Upper lobe of left lung (tissue), 6 donors: Measurements from ENCODE around the gene TCEA2. TPM values are rescaled to one million over a fixed set of nuclear protein-coding genes. Genes with fewer than 3 reads are reported as not detected.

Experiments used
- ATAC-seq, 2 donors: fragments of 200-7000 bp; cut with Tn5 transposase; one replicate each; pipeline ENCODE4 v1.9.1; 2022; ENCODE audit warnings: mild to moderate bottlenecking in 2 of 2, moderate library complexity in 2 of 2; ENCODE audit not compliant: low FRiP score in 2 of 2
- DNase-seq, 2 donors: peaks; one replicate each; pipeline ENCODE4 v3.0.0-alpha.2; 2019 to 2020
- H3K27ac ChIP-seq, 4 donors: fragments of 200-600 bp; sonication (generic); one replicate each; pipeline ENCODE4 v1.5.1; 2016 to 2019
- H3K27me3 ChIP-seq, 4 donors: fragments of 200-600 bp; sonication (generic); one replicate each; pipeline ENCODE4 v1.5.1; 2017 to 2019
- H3K36me3 ChIP-seq, 4 donors: fragments of 200-600 bp; sonication (generic); one replicate each; pipeline ENCODE4 v1.5.1; 2016 to 2019
- H3K4me1 ChIP-seq, 4 donors: fragments of 200-600 bp; sonication (generic); one replicate each; pipeline ENCODE4 v1.5.1; 2018 to 2019
- H3K4me3 ChIP-seq, 4 donors: fragments of 200-600 bp; sonication (generic); one replicate each; pipeline ENCODE4 v1.5.1; 2017 to 2019; ENCODE audit warnings: mild to moderate bottlenecking in 2 of 4, moderate library complexity in 1 of 4
- H3K9me3 ChIP-seq, 4 donors: fragments of 200-600 bp; sonication (generic); one replicate each; pipeline ENCODE4 v1.5.1; 2018 to 2019
- CTCF ChIP-seq, 6 experiments: fragments of 450-650 bp in 4 of 6; fragments of 200-600 bp in 2 of 6; sonication (generic) in 2 of 6; IDR thresholded peaks; one replicate each; pipeline ENCODE4 v1.5.1; 2016 to 2019; ENCODE audit warnings: antibody characterized with exemption in 6 of 6
- EP300 ChIP-seq, 4 donors: sonication (generic); formaldehyde crosslinking; IDR thresholded peaks; one replicate each; pipeline ENCODE4 v1.5.1; 2017; ENCODE audit warnings: antibody characterized with exemption in 4 of 4, control low read depth in 2 of 4
- POLR2A ChIP-seq, 4 donors: fragments of 450-650 bp; IDR thresholded peaks; one replicate each; pipeline ENCODE4 v1.5.1; 2016 to 2017; ENCODE audit warnings: antibody characterized with exemption in 4 of 4, mild to moderate bottlenecking in 2 of 4
- POLR2AphosphoS5 ChIP-seq, 2 donors: sonication (generic); formaldehyde crosslinking; IDR thresholded peaks; one replicate each; pipeline ENCODE4 v1.5.1; 2017; ENCODE audit warnings: antibody characterized with exemption in 2 of 2
- WGBS, 2 donors: methylation state at CpG; one replicate each; pipeline ENCODE4 v1.1.5; 2017 to 2018; 5-methylcytosine and 5-hydroxymethylcytosine counted together
- total RNA-seq, 6 donors: library from RNA; depleted of rRNA in 4 of 6; stranded (reverse); fragments of >200 nt in 4 of 6; gene quantifications; one replicate each; pipeline versions ENCODE4 v1.1.0 to v1.2.1, GENCODE V29; 2016 to 2021
- donor health status: DM: no; HTN: no; CAD: no; lungs with moderate emphysema.
- donor health status: DM: no; HTN: yes; CAD: no; lungs with severe emphysema.

Gene TCEA2
- total RNA-seq, 6 donors from 2014 or later, result 21.7 to 56.0 (median 28.4) TPM

GRCh38 chr20:64074963-64075362 lies 12.0 kb downstream of the TCEA2 start:
- WGBS, 2 donors, result 98 to 100% methylated on average over 8 of the region's 8 CpGs
- no peak overlapping the region for H3K27ac ChIP-seq
- no peaks in the 10 kb centered on the region for H3K27me3 ChIP-seq
- DNase-seq, result peak in 1 of 2 donors; percentile 28
- H3K36me3 ChIP-seq, result peaks cover 0 to 41% (median 24%) of the 10 kb centered on the region in 4 donors
- H3K4me1 ChIP-seq, result peaks cover 12 to 32% (median 19%) of the 10 kb centered on the region in 4 donors
- TF ChIP-seq POLR2A (IDR thresholded peaks at IDR 0.05) (no peak), EP300 (IDR thresholded peaks at IDR 0.05) (no peak), POLR2AphosphoS5 (IDR thresholded peaks at IDR 0.05) (no peak), CTCF (IDR thresholded peaks at IDR 0.05) (no peak)
- H3K4me3 ChIP-seq, result no peak overlapping the region
- H3K9me3 ChIP-seq, result no peaks in the 10 kb centered on the region
- no peak for ATAC-seq

GRCh38 chr20:64075556-64075955 lies 12.6 kb downstream of the TCEA2 start:
- H3K36me3 ChIP-seq, result peaks cover 0 to 41% (median 24%) of the 10 kb centered on the region in 4 donors
- no peak overlapping the region for H3K4me3 ChIP-seq
- H3K9me3 ChIP-seq, result no peaks in the 10 kb centered on the region
- ATAC-seq, result no peak
- WGBS, 2 donors, result 90 to 97% methylated on average over 11 to 12 of the region's 12 CpGs
- no peak for DNase-seq
- TF ChIP-seq POLR2AphosphoS5 (IDR thresholded peaks at IDR 0.05) (no peak), EP300 (IDR thresholded peaks at IDR 0.05) (no peak), POLR2A (IDR thresholded peaks at IDR 0.05) (no peak), CTCF (IDR thresholded peaks at IDR 0.05) (no peak)
- no peak overlapping the region for H3K27ac ChIP-seq
- peaks cover 12 to 37% (median 21%) of the 10 kb centered on the region in 4 donors for H3K4me1 ChIP-seq
- H3K27me3 ChIP-seq, result no peaks in the 10 kb centered on the region

GRCh38 chr20:64076061-64076997 lies 13.3 kb downstream of the TCEA2 start:
- Histone ChIP-seq H3K27ac (peak overlapping the region; percentile 78 to 94 (median 88)), H3K4me1 (peaks cover 17 to 45% (median 21%) of the 10 kb centered on the region in 4 donors), H3K36me3 (peaks cover 0 to 41% (median 24%) of the 10 kb centered on the region in 4 donors), H3K27me3 (no peaks in the 10 kb centered on the region), H3K4me3 (peak overlapping the region in 3 of 4 donors; percentile 71 to 92 (median 80)), H3K9me3 (no peaks in the 10 kb centered on the region)
- 88 to 91% methylated on average over 8 to 22 of the region's 22 CpGs for WGBS, 2 donors
- DNase-seq (no peak), ATAC-seq (no peak)
- TF ChIP-seq CTCF (IDR thresholded peaks at IDR 0.05) (no peak), POLR2A (IDR thresholded peaks at IDR 0.05) (no peak), EP300 (IDR thresholded peaks at IDR 0.05) (no peak), POLR2AphosphoS5 (IDR thresholded peaks at IDR 0.05) (no peak)

- H3K9me3 ChIP-seq, result no peaks in the 10 kb centered on the region
- peak overlapping the region in 3 of 4 donors; percentile 71 to 92 (median 80) for H3K4me3 ChIP-seq
- H3K4me1 ChIP-seq, result peaks cover 19 to 52% (median 25%) of the 10 kb centered on the region in 4 donors
- H3K27ac ChIP-seq, result peak overlapping the region; percentile 78 to 94 (median 88)
- TF ChIP-seq CTCF (IDR thresholded peaks at IDR 0.05) (no peak), POLR2A (IDR thresholded peaks at IDR 0.05) (peak in 1 of 4 donors; percentile 10)
- H3K27me3 ChIP-seq, result no peaks in the 10 kb centered on the region
- 74% methylated on average over 8 of the region's 8 CpGs; no CpG with 5 or more reads in 1 of the 2 donors for WGBS, 2 donors
- peak in 1 of 2 donors; percentile 48 for DNase-seq
- peaks cover 0 to 39% (median 23%) of the 10 kb centered on the region in 4 donors for H3K36me3 ChIP-seq
- peak in 1 of 2 donors; percentile 26 for ATAC-seq
Observed at GRCh38 chr20:64077094-64077493, 14.1 kb downstream of the TCEA2 start.
